SK-N-SH (cell line): Measurements from ENCODE around the gene KIF18B. TPM values are rescaled to one million over a fixed set of nuclear protein-coding genes. Genes with fewer than 3 reads are reported as not detected.

Experiments used
- CTCF ChIA-PET: fragments of 300-600, 350-600 bp; formaldehyde crosslinking; extraction: SDS; loops from one replicate; lab custom pipeline; 2021; lab: Yijun Ruan, JAX
- POLR2A ChIA-PET: fragments of 350-600 bp; sonication (Branson Sonifier 250); formaldehyde crosslinking; extraction: SDS; loops from one replicate; lab custom pipeline; 2020; ENCODE audit warnings: antibody characterized with exemption, inconsistent platforms; lab: Yijun Ruan, JAX
- DNase-seq: peaks from one replicate; pipeline ENCODE4 v3.0.0; 2012
- H2AFZ ChIP-seq: fragments of 200-600 bp; sonication (generic); 2 replicates; pipeline ENCODE4 v1.8.1; 2016; ENCODE audit warnings: antibody characterized with exemption, mild to moderate bottlenecking, low read depth
- H3F3A ChIP-seq: fragments of 200-600 bp; sonication (generic); replicated peaks from 2 replicates; pipeline ENCODE3; 2016; ENCODE audit warnings: antibody characterized with exemption, mild to moderate bottlenecking; ENCODE audit not compliant: insufficient read depth
- H3K27ac ChIP-seq, 2 experiments: fragments of 200-500 bp in 1 of 2; fragments of 200-600 bp in 1 of 2; sonication (Bioruptor generic) in 1 of 2; sonication (generic), shearing (Covaris generic) in 1 of 2; 2 replicates each; pipeline versions ENCODE4 v1.5.1 to v1.6.1; 2014 to 2016; ENCODE audit warnings: low read depth in 2 of 2, inconsistent platforms in 1 of 2, low read length in 1 of 2, mild to moderate bottlenecking in 1 of 2, mixed read lengths in 1 of 2
- H3K27me3 ChIP-seq: fragments of 200-600 bp; sonication (generic), shearing (Covaris generic); 2 replicates; pipeline ENCODE4 v1.6.1; 2016; ENCODE audit warnings: mixed run types; ENCODE audit not compliant: insufficient read depth
- H3K36me3 ChIP-seq, 2 experiments: fragments of 200-500 bp in 1 of 2; fragments of 200-600 bp in 1 of 2; sonication (Bioruptor generic) in 1 of 2; sonication (generic) in 1 of 2; replicated peaks in 1 of 2; 2 replicates each; pipeline versions ENCODE3 to v1.5.1; 2014 to 2016; ENCODE audit warnings: low read length in 1 of 2, mild to moderate bottlenecking in 1 of 2; ENCODE audit not compliant: insufficient read depth in 2 of 2, control insufficient read depth in 1 of 2
- H3K4me1 ChIP-seq, 2 experiments: fragments of 200-500 bp in 1 of 2; fragments of 200-600 bp in 1 of 2; sonication (Bioruptor generic) in 1 of 2; sonication (generic), shearing (Covaris generic) in 1 of 2; 2 replicates each; pipeline versions ENCODE4 v1.5.1 to v1.6.1; 2014 to 2016; ENCODE audit warnings: low read depth in 1 of 2, low read length in 1 of 2, mixed run types in 1 of 2; ENCODE audit not compliant: insufficient read depth in 2 of 2, control insufficient read depth in 1 of 2
- H3K4me2 ChIP-seq: fragments of 200-600 bp; sonication (generic), shearing (Covaris generic); 2 replicates; pipeline ENCODE4 v1.6.1; 2017; ENCODE audit warnings: mixed run types
- H3K4me3 ChIP-seq, 2 experiments: fragments of 200-500 bp in 1 of 2; fragments of 200-600 bp in 1 of 2; sonication (Bioruptor generic) in 1 of 2; sonication (generic), shearing (Covaris generic) in 1 of 2; 2 replicates each; pipeline versions ENCODE4 v1.5.1 to v1.8.1; 2014 to 2016; ENCODE audit warnings: low read depth in 2 of 2, inconsistent platforms in 1 of 2, low read length in 1 of 2, mild to moderate bottlenecking in 1 of 2, mixed read lengths in 1 of 2, moderate library complexity in 1 of 2
- H3K79me2 ChIP-seq: fragments of 200-600 bp; sonication (generic); 2 replicates; pipeline ENCODE4 v1.8.1; 2017; ENCODE audit warnings: mild to moderate bottlenecking; ENCODE audit not compliant: insufficient read depth
- H3K9ac ChIP-seq: fragments of 200-600 bp; sonication (generic); 2 replicates; pipeline ENCODE4 v1.6.1; 2017; ENCODE audit warnings: mixed run types
- H3K9me2 ChIP-seq: fragments of 200-600 bp; sonication (generic); 2 replicates; pipeline ENCODE4 v1.6.1; 2017; ENCODE audit warnings: mixed run types
- H3K9me3 ChIP-seq: fragments of 200-600 bp; sonication (generic); 2 replicates; pipeline ENCODE4 v1.6.1; 2017; ENCODE audit warnings: mixed run types, mild to moderate bottlenecking, moderate library complexity
- H4K20me1 ChIP-seq: fragments of 200-600 bp; sonication (generic); 2 replicates; pipeline ENCODE4 v1.6.1; 2017; ENCODE audit warnings: mild to moderate bottlenecking, mixed run types; ENCODE audit not compliant: insufficient read depth
- CTCF ChIP-seq: fragments of 200-600 bp; sonication (generic); IDR thresholded peaks from 2 replicates; pipeline ENCODE4 v1.6.1; 2017; ENCODE audit warnings: antibody characterized with exemption, mild to moderate bottlenecking, moderate library complexity
- EP300 ChIP-seq, 2 experiments: IDR thresholded peaks; 2 replicates each; pipeline versions ENCODE4 v1.4.0 to v1.6.1; 2012; ENCODE audit warnings: borderline replicate concordance in 1 of 2, low read depth in 1 of 2, low read length in 1 of 2
- FOXJ3 ChIP-seq: sonication (generic); formaldehyde crosslinking; IDR thresholded peaks from 2 replicates; pipeline ENCODE4 v1.5.1; 2020; ENCODE audit warnings: mild to moderate bottlenecking, missing genetic modification reagents
- FOXM1 ChIP-seq: IDR thresholded peaks from 2 replicates; pipeline ENCODE4 v1.4.0; 2012; ENCODE audit warnings: low read depth, mild to moderate bottlenecking
- GATA2 ChIP-seq: sonication (generic); formaldehyde crosslinking; IDR thresholded peaks from 2 replicates; pipeline ENCODE4 v1.5.0; 2020; ENCODE audit warnings: mild to moderate bottlenecking, missing genetic modification reagents
- MEF2A ChIP-seq: IDR thresholded peaks from 2 replicates; pipeline ENCODE4 v1.4.0; 2012; ENCODE audit warnings: low read depth, borderline replicate concordance
- MXI1 ChIP-seq: IDR thresholded peaks from 2 replicates; pipeline ENCODE4 v1.6.1; 2012; ENCODE audit warnings: mild to moderate bottlenecking, low read depth, low read length, improper control_type of control experiment
- PBX3 ChIP-seq: IDR thresholded peaks from 2 replicates; pipeline ENCODE4; 2012
- RAD21 ChIP-seq: IDR thresholded peaks from 2 replicates; pipeline ENCODE4 v1.6.1; 2012; ENCODE audit warnings: mild to moderate bottlenecking, low read length
- RCOR1 ChIP-seq: fragments of 150-350 bp; IDR thresholded peaks from 2 replicates; pipeline ENCODE4 v1.6.1; 2017; ENCODE audit warnings: antibody characterized with exemption, low read length
- REST ChIP-seq: IDR thresholded peaks from 2 replicates; pipeline ENCODE4 v1.6.1; 2012; ENCODE audit warnings: mild to moderate bottlenecking, low read depth, low read length, moderate library complexity
- RXRA ChIP-seq: IDR thresholded peaks from 2 replicates; pipeline ENCODE4 v1.4.0; 2012; ENCODE audit warnings: low read depth, mild to moderate bottlenecking, borderline replicate concordance
- SIN3A ChIP-seq: IDR thresholded peaks from 2 replicates; pipeline ENCODE4 v1.6.1; 2012; ENCODE audit warnings: low read depth, mild to moderate bottlenecking, low read length, moderate library complexity, borderline replicate concordance
- SMC3 ChIP-seq: IDR thresholded peaks from 2 replicates; pipeline ENCODE4 v1.6.1; 2012; ENCODE audit warnings: low read depth, low read length, improper control_type of control experiment
- USF1 ChIP-seq: IDR thresholded peaks from 2 replicates; pipeline ENCODE4 v1.4.0; 2012; ENCODE audit warnings: low read depth, borderline replicate concordance
- WGBS: methylation state at CpG from one replicate; pipeline ENCODE4 v1.1.6; 2017; ENCODE audit warnings: low lambda C conversion rate; 5-methylcytosine and 5-hydroxymethylcytosine counted together
- polyA plus RNA-seq, 3 experiments: library from polyadenylated mRNA; depleted of rRNA; stranded (reverse); fragments of >200 nt; gene quantifications; 2 replicates each; pipeline ENCODE4 v1.2.3, GENCODE V29; 2012

Gene KIF18B
- polyA plus RNA-seq, 1 of the 3 experiments (the other 2 are of a cell fraction): 14.7 TPM

GRCh38 chr17:44989552-44990138 lies 42.1 kb upstream of the KIF18B start:
- H4K20me1 ChIP-seq: no peaks in the 10 kb centered on the region
- TF ChIP-seq RCOR1 (no peak), SIN3A (no peak), RAD21 (no peak), SMC3 (no peak), CTCF (no peak), EP300 (IDR thresholded peaks at IDR 0.05; ENCODE audit: borderline replicate concordance in 1 of 2, low read depth in 1 of 2, low read length in 1 of 2) (no peak), USF1 (no peak), MEF2A (no peak)
- TF ChIP-seq, all 33 proteins: peak for 0
- no peaks in the 10 kb centered on the region for H3K9me2 ChIP-seq
- H3K27ac ChIP-seq: no peak overlapping the region
- ChIA-PET POLR2A (no interaction called here), CTCF (interaction anchor here (1.3 to 2.5 kb wide), 3 partner anchors 32 to 109 kb away, joined by 3 to 12 read pairs (median 7); no protein-coding TSS in a partner anchor)
- H3K36me3 ChIP-seq: no peaks in the 10 kb centered on the region
- H3K4me1 ChIP-seq: no peaks in the 10 kb centered on the region
- no peak for DNase-seq
- no peaks in the 10 kb centered on the region for H3K27me3 ChIP-seq
- WGBS: 86% methylated on average over 17 of the region's 17 CpGs
- H3F3A ChIP-seq: no peaks in the 10 kb centered on the region
- H3K79me2 ChIP-seq: no peaks in the 10 kb centered on the region
- no peak overlapping the region for H3K4me3 ChIP-seq
- H3K4me2 ChIP-seq: no peak overlapping the region
- H3K9me3 ChIP-seq: no peaks in the 10 kb centered on the region
- no peak overlapping the region for H3K9ac ChIP-seq
- H2AFZ ChIP-seq: no peak overlapping the region

GRCh38 chr17:44988044-44988942 lies 40.7 kb upstream of the KIF18B start:
- Histone ChIP-seq H3K36me3 (no peaks in the 10 kb centered on the region), H2AFZ (no peak overlapping the region), H3K4me3 (no peak overlapping the region), H3F3A (no peaks in the 10 kb centered on the region), H3K9me3 (no peaks in the 10 kb centered on the region), H4K20me1 (no peaks in the 10 kb centered on the region), H3K9me2 (no peaks in the 10 kb centered on the region), H3K79me2 (no peaks in the 10 kb centered on the region), H3K4me2 (no peak overlapping the region), H3K4me1 (no peaks in the 10 kb centered on the region), H3K27ac (no peak overlapping the region), H3K9ac (no peak overlapping the region), H3K27me3 (no peaks in the 10 kb centered on the region)
- ChIA-PET CTCF (no interaction called here), POLR2A (interaction anchor here (1.2 kb wide), 1 partner anchor 12 kb away, joined by 5 read pairs; no protein-coding TSS in a partner anchor)
- DNase-seq: no peak
- 86% methylated on average over 28 of the region's 34 CpGs for WGBS
- TF ChIP-seq FOXM1 (no peak), MXI1 (no peak), RXRA (no peak), PBX3 (no peak), FOXJ3 (CRISPR knock-in tag) (no peak), REST (no peak), CTCF (no peak), SMC3 (no peak), GATA2 (no peak)
